Bladder microvascular endothelial cell (primary cell): ENCODE results near the gene TENM3. TPM values are rescaled to one million over a fixed set of nuclear protein-coding genes. Genes with fewer than 3 reads are reported as not detected.

Experiments
- total RNA-seq: library from RNA; depleted of rRNA; stranded (reverse); fragments of >200 nt; gene quantifications from 2 replicates; pipeline ENCODE4 v1.2.3, GENCODE V29; 2014

Gene TENM3
- total RNA-seq, result 4.2 and 46.7 TPM in 2 replicates

GRCh38 chr4:182243204-182243603 lies at the start of gene TENM3:
Gene TENM3, plus strand, starts transcription at chr4:182243402. Its CDS starts 80,619 bp downstream, at chr4:182324021.

